ENCODE results near the gene LDLRAD4. TPM values are rescaled to one million over a fixed set of nuclear protein-coding genes. Genes with fewer than 3 reads are reported as not detected.

Gene LDLRAD4
- total RNA-seq, 1 donor from 2014 or later = 34.5 TPM

- H3K4me3 Mint-ChIP-seq = no peak overlapping the region
- H3K27ac Mint-ChIP-seq = no peak overlapping the region
- peaks cover 39% of the 10 kb centered on the region for H3K4me1 Mint-ChIP-seq (ENCODE audit: low read depth)
- H3K9me3 Mint-ChIP-seq = no peaks in the 10 kb centered on the region
- H3K36me3 Mint-ChIP-seq (ENCODE audit: low read depth) = no peaks in the 10 kb centered on the region
- intact Hi-C loops (cut with micrococcal nuclease) = no loop called here
- H3K27me3 Mint-ChIP-seq (ENCODE audit: insufficient read depth) = no peaks in the 10 kb centered on the region
- DNase-seq (ENCODE audit: low spot score) = no peak
These were observed 77.3 kb downstream of the LDLRAD4 start for GRCh38 chr18:13295894-13296293.

DNA sequence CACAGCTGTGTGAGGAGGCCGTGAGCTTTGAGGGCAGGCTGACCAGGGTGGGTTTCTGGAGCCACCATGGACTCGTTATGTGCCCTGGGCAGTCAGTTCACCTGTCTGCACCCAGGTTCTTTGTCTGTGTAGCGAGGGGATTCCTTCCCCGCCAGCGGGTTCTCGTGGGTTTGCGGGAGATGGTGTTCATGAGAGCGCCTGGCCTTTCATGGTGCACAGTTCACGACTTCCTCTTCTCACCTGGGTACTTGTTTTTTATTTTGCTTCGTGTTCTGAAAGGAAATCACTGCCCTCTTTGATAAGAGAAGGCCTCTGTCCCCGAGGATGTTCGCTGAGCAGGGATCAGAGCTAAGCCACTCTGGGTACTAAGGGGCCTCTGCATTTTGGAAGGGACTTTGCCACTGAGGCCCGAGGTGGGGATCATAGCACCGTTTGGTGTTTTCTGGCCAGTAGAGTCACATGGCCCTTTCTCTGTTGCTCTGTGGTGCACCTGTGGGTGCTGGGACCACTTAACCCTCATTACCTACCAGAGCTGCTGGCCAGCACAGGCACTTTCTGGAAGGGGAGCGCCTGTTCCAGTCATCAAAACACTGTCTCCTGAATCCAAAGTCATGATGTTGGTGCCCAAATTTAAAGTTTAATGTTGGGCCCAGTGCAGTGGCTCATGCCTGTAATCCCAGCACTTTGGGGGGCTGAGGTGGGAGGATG lies 78.5 kb downstream of the LDLRAD4 start:
- no peaks in the 10 kb centered on the region for H3K9me3 Mint-ChIP-seq
- H3K4me3 Mint-ChIP-seq = no peak overlapping the region
- H3K27me3 Mint-ChIP-seq (ENCODE audit: insufficient read depth) = no peaks in the 10 kb centered on the region

DNA sequence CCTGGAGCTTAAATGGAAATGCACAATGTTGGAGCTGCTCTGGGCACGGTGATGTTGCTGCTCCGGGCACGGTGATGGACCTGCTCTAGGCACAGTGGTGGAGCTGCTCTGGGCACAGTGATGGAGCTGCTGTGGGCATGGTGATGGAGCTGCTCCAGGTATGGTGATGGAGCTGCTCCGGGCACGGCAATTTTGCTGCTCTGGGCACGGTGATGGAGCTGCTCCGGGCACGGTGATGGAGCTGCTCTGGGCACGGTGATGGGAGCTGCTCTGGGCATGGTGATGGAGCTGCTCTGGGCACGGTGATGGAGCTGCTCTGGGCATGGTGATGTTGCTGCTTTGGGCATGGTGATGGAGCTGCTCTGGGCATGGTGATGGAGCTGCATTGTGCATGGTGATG lies 79.7 kb downstream of the LDLRAD4 start:
- Mint-ChIP-seq H3K36me3 (ENCODE audit: low read depth) (no peaks in the 10 kb centered on the region), H3K4me1 (ENCODE audit: low read depth) (peaks cover 21% of the 10 kb centered on the region), H3K27ac (no peak overlapping the region), H3K4me3 (no peak overlapping the region), H3K9me3 (no peaks in the 10 kb centered on the region), H3K27me3 (ENCODE audit: insufficient read depth) (no peaks in the 10 kb centered on the region)
- intact Hi-C loops (cut with micrococcal nuclease) = no loop called here
- DNase-seq (ENCODE audit: low spot score) = no peak

More for the DNA sequence above, 78.5 kb downstream of the LDLRAD4 start:
- no peak for DNase-seq (ENCODE audit: low spot score)
- Mint-ChIP-seq H3K4me1 (ENCODE audit: low read depth) (peaks cover 27% of the 10 kb centered on the region), H3K36me3 (ENCODE audit: low read depth) (no peaks in the 10 kb centered on the region), H3K27ac (no peak overlapping the region)
- intact Hi-C loops (cut with micrococcal nuclease) = no loop called here

DNA sequence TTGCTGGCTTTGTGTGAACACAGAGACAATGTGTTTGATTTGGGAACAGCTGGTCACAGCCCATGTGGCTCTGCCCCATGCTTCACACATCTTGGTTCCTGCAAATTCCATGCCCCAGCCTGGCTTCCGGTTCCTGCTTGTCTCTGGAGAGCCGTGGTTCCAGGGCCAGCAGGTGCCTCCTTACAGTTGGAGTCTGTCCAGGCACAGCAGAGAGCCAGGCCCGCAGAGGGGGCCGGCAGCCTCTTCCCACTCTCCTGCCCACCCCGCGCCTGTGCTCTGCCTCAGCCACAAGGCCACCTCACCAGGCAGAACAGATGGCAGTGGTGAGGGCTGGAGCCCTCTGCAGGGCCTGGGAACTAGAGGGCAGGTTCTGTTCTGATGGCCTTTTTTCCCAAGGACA lies 81.5 kb downstream of the LDLRAD4 start:
- H3K27ac Mint-ChIP-seq = no peak overlapping the region
- H3K4me3 Mint-ChIP-seq = no peak overlapping the region
- intact Hi-C loops (cut with micrococcal nuclease) = no loop called here

DNA sequence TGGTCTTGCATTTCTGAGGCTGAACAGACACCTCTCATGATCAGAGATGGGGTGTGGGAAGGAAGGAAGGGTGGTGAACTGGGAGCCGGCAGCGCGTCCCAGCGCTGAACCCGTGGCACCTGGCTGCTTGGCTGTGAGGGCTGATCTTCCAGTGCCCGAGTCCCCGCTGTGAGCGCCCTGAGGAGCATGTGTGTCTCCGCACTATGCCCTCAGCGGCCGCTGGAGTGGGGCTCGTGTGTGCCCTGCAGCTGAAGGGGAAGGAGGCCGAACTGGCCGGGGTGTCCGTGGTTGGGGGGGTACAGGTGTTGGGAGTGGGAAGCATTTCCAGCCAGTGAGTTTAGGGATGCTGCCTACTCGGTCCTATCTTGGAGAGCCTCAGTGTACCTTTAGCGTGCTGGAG lies 82.2 kb downstream of the LDLRAD4 start:
- Mint-ChIP-seq H3K27ac (no peak overlapping the region), H3K27me3 (ENCODE audit: insufficient read depth) (no peaks in the 10 kb centered on the region), H3K9me3 (peaks cover 6% of the 10 kb centered on the region), H3K36me3 (ENCODE audit: low read depth) (peaks cover 3% of the 10 kb centered on the region), H3K4me1 (ENCODE audit: low read depth) (peaks cover 10% of the 10 kb centered on the region), H3K4me3 (no peak overlapping the region)
- DNase-seq (ENCODE audit: low spot score) = no peak
- intact Hi-C loops (cut with micrococcal nuclease) = no loop called here

More for the DNA sequence above, 81.5 kb downstream of the LDLRAD4 start:
- no peaks in the 10 kb centered on the region for H3K27me3 Mint-ChIP-seq (ENCODE audit: insufficient read depth)
- peaks cover 17% of the 10 kb centered on the region for H3K4me1 Mint-ChIP-seq (ENCODE audit: low read depth)
- H3K36me3 Mint-ChIP-seq (ENCODE audit: low read depth) = peaks cover 3% of the 10 kb centered on the region
- DNase-seq (ENCODE audit: low spot score) = no peak
- H3K9me3 Mint-ChIP-seq = no peaks in the 10 kb centered on the region

- peaks cover 6% of the 10 kb centered on the region for H3K4me1 Mint-ChIP-seq (ENCODE audit: low read depth)
- intact Hi-C loops (cut with micrococcal nuclease) = no loop called here
- H3K9me3 Mint-ChIP-seq = peaks cover 8% of the 10 kb centered on the region
- DNase-seq (ENCODE audit: low spot score) = no peak
- no peak overlapping the region for H3K27ac Mint-ChIP-seq
- H3K27me3 Mint-ChIP-seq (ENCODE audit: insufficient read depth) = no peaks in the 10 kb centered on the region
- no peak overlapping the region for H3K4me3 Mint-ChIP-seq
- H3K36me3 Mint-ChIP-seq (ENCODE audit: low read depth) = peaks cover 5% of the 10 kb centered on the region
These were observed 83.5 kb downstream of the LDLRAD4 start for GRCh38 chr18:13302040-13302439.

DNA sequence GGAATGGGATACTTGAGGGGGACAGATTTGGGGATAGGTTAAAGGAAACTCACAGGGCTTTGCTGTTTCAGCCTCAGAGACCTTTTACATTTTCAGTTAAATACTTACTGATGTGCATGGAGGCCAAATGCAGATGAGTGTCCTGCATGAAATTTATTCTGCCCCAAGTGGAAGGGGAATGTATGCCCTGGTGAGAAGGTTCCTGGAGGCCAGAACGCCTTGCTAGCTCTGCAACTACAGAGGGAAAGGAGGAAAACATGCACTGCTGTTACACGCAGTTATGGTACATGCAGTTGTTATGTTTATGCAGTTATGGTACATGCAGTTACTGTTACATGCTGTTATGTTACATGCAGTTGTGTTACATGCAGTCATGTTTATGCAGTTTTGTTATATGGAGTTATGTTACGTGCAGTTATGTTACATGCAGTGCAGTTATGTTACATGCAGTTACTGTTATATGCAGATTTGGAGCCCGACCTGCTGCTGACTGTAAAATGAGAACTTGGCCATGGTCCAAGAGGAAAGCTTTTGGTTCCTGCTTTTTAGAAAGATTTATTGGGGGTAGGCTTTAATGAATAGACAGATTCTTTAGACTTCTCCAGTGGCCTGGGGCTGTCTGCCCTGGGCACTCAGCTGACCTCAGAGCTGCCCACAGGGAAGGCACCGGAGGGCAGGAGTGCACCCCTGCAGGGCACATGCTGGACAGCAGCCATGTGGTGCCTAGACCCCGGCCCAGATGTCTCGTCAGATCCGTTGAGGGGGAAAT lies 84.1 kb downstream of the LDLRAD4 start:
- Mint-ChIP-seq H3K9me3 (peaks cover 8% of the 10 kb centered on the region), H3K36me3 (ENCODE audit: low read depth) (peaks cover 6% of the 10 kb centered on the region), H3K27me3 (ENCODE audit: insufficient read depth) (no peaks in the 10 kb centered on the region), H3K4me1 (ENCODE audit: low read depth) (peaks cover 5% of the 10 kb centered on the region), H3K4me3 (no peak overlapping the region), H3K27ac (no peak overlapping the region)
- DNase-seq (ENCODE audit: low spot score) = no peak
- intact Hi-C loops (cut with micrococcal nuclease) = no loop called here

DNA sequence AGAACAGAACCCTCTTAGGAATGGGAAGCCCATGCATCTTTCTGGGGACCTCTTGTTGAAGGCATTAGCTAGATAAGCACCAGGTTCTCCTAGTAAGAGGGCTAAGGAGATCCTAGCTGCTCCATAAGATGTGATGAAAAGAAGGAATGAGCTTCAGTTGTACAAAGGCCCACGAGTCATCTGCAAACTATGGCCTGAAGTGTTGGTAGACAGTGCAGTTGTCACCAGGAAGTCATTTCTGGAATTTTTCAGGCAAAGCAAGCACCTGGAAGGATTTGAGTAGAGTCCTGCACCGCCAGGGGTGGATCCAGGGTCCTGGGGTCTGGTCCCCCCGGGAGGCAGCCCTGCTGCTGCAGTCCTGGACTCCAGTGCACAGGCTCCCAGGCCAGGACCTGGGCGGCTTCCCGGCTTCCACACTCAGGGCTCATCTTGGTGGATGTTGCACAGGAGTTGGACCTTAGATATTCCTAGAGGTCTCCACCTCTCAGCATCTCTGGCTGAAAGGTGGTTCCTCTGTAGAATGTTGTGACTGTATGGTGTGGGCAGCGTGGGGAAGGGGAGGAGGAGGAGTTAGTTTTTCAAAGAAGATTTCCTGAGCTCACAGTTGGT lies 85.3 kb downstream of the LDLRAD4 start:
- Mint-ChIP-seq H3K36me3 (ENCODE audit: low read depth) (peaks cover 6% of the 10 kb centered on the region), H3K4me3 (no peak overlapping the region)

DNA sequence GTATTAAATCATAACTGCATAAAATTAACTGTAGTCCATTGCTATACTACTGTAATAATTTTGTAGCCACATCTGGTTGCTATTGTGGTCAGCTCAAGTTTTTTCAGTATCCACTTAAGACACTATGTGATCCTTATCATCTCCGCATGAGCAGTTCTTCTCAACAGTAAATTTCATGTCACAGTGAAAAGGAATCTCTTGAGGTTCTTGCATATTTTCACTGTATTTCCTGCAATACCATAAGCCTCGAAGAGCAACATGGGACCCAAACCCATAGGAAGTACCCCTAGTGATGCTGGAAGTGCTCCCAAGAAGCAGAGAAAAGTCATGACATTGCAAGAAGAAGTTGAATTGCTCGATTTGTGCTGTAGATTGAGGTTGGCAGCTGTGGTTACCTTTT lies 86.7 kb downstream of the LDLRAD4 start:
- Mint-ChIP-seq H3K36me3 (ENCODE audit: low read depth) (peaks cover 6% of the 10 kb centered on the region), H3K4me1 (ENCODE audit: low read depth) (peaks cover 25% of the 10 kb centered on the region), H3K4me3 (no peak overlapping the region), H3K9me3 (peaks cover 8% of the 10 kb centered on the region), H3K27me3 (ENCODE audit: insufficient read depth) (no peaks in the 10 kb centered on the region), H3K27ac (no peak overlapping the region)
- no peak for DNase-seq (ENCODE audit: low spot score)
- intact Hi-C loops (cut with micrococcal nuclease) = no loop called here

More for the DNA sequence above, 85.3 kb downstream of the LDLRAD4 start:
- H3K27ac Mint-ChIP-seq = no peak overlapping the region
- intact Hi-C loops (cut with micrococcal nuclease) = no loop called here
- H3K4me1 Mint-ChIP-seq (ENCODE audit: low read depth) = peaks cover 16% of the 10 kb centered on the region
- DNase-seq (ENCODE audit: low spot score) = no peak
- no peaks in the 10 kb centered on the region for H3K27me3 Mint-ChIP-seq (ENCODE audit: insufficient read depth)
- H3K9me3 Mint-ChIP-seq = peaks cover 8% of the 10 kb centered on the region

GRCh38 chr18:13306583-13306982 lies 88.0 kb downstream of the LDLRAD4 start:
- DNase-seq (ENCODE audit: low spot score) = no peak
- Mint-ChIP-seq H3K36me3 (ENCODE audit: low read depth) (peaks cover 6% of the 10 kb centered on the region), H3K4me3 (no peak overlapping the region), H3K27me3 (ENCODE audit: insufficient read depth) (no peaks in the 10 kb centered on the region), H3K4me1 (ENCODE audit: low read depth) (peaks cover 25% of the 10 kb centered on the region), H3K27ac (no peak overlapping the region), H3K9me3 (peaks cover 8% of the 10 kb centered on the region)
- intact Hi-C loops (cut with micrococcal nuclease) = no loop called here

GRCh38 chr18:13308369-13308768 lies 89.8 kb downstream of the LDLRAD4 start:
- DNase-seq (ENCODE audit: low spot score) = no peak
- intact Hi-C loops (cut with micrococcal nuclease) = loop anchor here (1.0 to 2.0 kb wide), 2 partner anchors 42 to 91 kb away; no protein-coding TSS in a partner anchor
- H3K9me3 Mint-ChIP-seq = peaks cover 8% of the 10 kb centered on the region

GRCh38 chr18:13309031-13309747 lies 90.6 kb downstream of the LDLRAD4 start:
- peaks cover 8% of the 10 kb centered on the region for H3K9me3 Mint-ChIP-seq
- H3K27ac Mint-ChIP-seq = peak overlapping the region; percentile 4
- no peak overlapping the region for H3K4me3 Mint-ChIP-seq
- H3K27me3 Mint-ChIP-seq (ENCODE audit: insufficient read depth) = no peaks in the 10 kb centered on the region
- H3K4me1 Mint-ChIP-seq (ENCODE audit: low read depth) = peaks cover 39% of the 10 kb centered on the region
- H3K36me3 Mint-ChIP-seq (ENCODE audit: low read depth) = peaks cover 9% of the 10 kb centered on the region
- DNase-seq (ENCODE audit: low spot score) = no peak
- intact Hi-C loops (cut with micrococcal nuclease) = loop anchor here (2.0 kb wide), 1 partner anchor 42 kb away; no protein-coding TSS in a partner anchor

More at GRCh38 chr18:13308369-13308768, 89.8 kb downstream of the LDLRAD4 start:
- peaks cover 6% of the 10 kb centered on the region for H3K36me3 Mint-ChIP-seq (ENCODE audit: low read depth)
- H3K4me1 Mint-ChIP-seq (ENCODE audit: low read depth) = peaks cover 36% of the 10 kb centered on the region
- H3K27ac Mint-ChIP-seq = peak overlapping the region; percentile 4
- H3K4me3 Mint-ChIP-seq = no peak overlapping the region
- H3K27me3 Mint-ChIP-seq (ENCODE audit: insufficient read depth) = no peaks in the 10 kb centered on the region

Measured in activated T-helper 1 cell treated with anti-CD3 and anti-CD28 coated beads, Interleukin-12 subunit alpha, Interleukin-12 subunit beta, Interleukin-2, Interleukin-4 antibody, amounts not matched to agents 30 ng/mL and 10 ng/mL and 1 ng/mL, durations not matched to agents 14 hours and 24 hours and 36 hours (primary cell).